OCI-LY1 (cell line): ENCODE data around the gene DUS2.
A peak's percentile ranks its signal among the peaks of the same experiment; 100 is the strongest.

Source experiments
- H2AFZ ChIP-seq: fragments of 200-600 bp; sonication (generic), shearing (Covaris generic); 2 replicates; pipeline ENCODE4 v1.6.0; 2014; ENCODE audit warnings: antibody characterized with exemption, mild to moderate bottlenecking, low read length
- H3F3A ChIP-seq: fragments of 200-600 bp; sonication (generic), shearing (Covaris generic); 2 replicates; pipeline ENCODE4 v1.6.0; 2014; ENCODE audit warnings: mild to moderate bottlenecking, antibody characterized with exemption, low read length, moderate library complexity; ENCODE audit not compliant: insufficient read depth
- H3K27ac ChIP-seq: fragments of 200-600 bp; sonication (generic); 2 replicates; pipeline ENCODE4 v1.5.1; 2014; ENCODE audit warnings: low read length, mixed run types, mild to moderate bottlenecking, low read depth; ENCODE audit not compliant: poor library complexity, severe bottlenecking
- H3K27me3 ChIP-seq: fragments of 200-600 bp; sonication (generic); 2 replicates; pipeline ENCODE4 v1.6.0; 2014; ENCODE audit warnings: antibody characterized with exemption, mild to moderate bottlenecking, low read length, moderate library complexity; ENCODE audit not compliant: insufficient read depth
- H3K36me3 ChIP-seq: fragments of 200-600 bp; sonication (generic); 2 replicates; pipeline ENCODE4 v1.6.1; 2014; ENCODE audit warnings: mild to moderate bottlenecking, antibody characterized with exemption, low read length, moderate library complexity, mixed read lengths; ENCODE audit not compliant: insufficient read depth
- H3K4me1 ChIP-seq: fragments of 200-600 bp; sonication (generic); 2 replicates; pipeline ENCODE4 v1.5.1; 2014; ENCODE audit warnings: mild to moderate bottlenecking, low read length, moderate library complexity; ENCODE audit not compliant: insufficient read depth, severe bottlenecking
- H3K4me2 ChIP-seq: fragments of 200-600 bp; sonication (generic), shearing (Covaris generic); 2 replicates; pipeline ENCODE4 v1.6.1; 2014; ENCODE audit warnings: low read length
- H3K4me3 ChIP-seq: fragments of 200-600 bp; sonication (generic); 2 replicates; pipeline ENCODE4 v1.5.1; 2014; ENCODE audit warnings: low read length, low read depth, mild to moderate bottlenecking, mixed read lengths; ENCODE audit not compliant: poor library complexity, severe bottlenecking
- H3K79me2 ChIP-seq: fragments of 200-600 bp; shearing (Covaris generic); 2 replicates; pipeline ENCODE4 v1.6.1; 2016; ENCODE audit warnings: mixed run types, low read length, mixed read lengths; ENCODE audit not compliant: insufficient read depth
- H3K9ac ChIP-seq: fragments of 200-600 bp; sonication (generic), shearing (Covaris generic); 2 replicates; pipeline ENCODE4 v1.6.1; 2014; ENCODE audit warnings: mild to moderate bottlenecking, low read length, mixed read lengths
- H3K9me2 ChIP-seq: fragments of 200-600 bp; sonication (generic), shearing (Covaris generic); 2 replicates; pipeline ENCODE4 v1.6.1; 2014; ENCODE audit warnings: low read depth, mild to moderate bottlenecking, low read length, mixed read lengths
- H3K9me3 ChIP-seq: fragments of 200-600 bp; shearing (Covaris generic); 2 replicates; pipeline ENCODE4 v1.6.1; 2014; ENCODE audit warnings: low read length, mixed read lengths
- H4K20me1 ChIP-seq: fragments of 200-600 bp; sonication (generic), shearing (Covaris generic); 2 replicates; pipeline ENCODE4 v1.6.0; 2016; ENCODE audit warnings: mild to moderate bottlenecking, low read length; ENCODE audit not compliant: insufficient read depth
- EZH2 ChIP-seq: fragments of 200-600 bp; sonication (generic), shearing (Covaris generic); IDR thresholded peaks from 2 replicates; pipeline ENCODE4 v1.8.0; 2017; ENCODE audit warnings: borderline replicate concordance, mixed run types, mild to moderate bottlenecking, antibody characterized with exemption, low read length, moderate library complexity, mixed read lengths
- TF ChIP-seq, protein P1 (sequence below): fragments of 200-600 bp; sonication (generic), shearing (Covaris generic); IDR thresholded peaks from 2 replicates; pipeline ENCODE4 v1.5.1; 2017; ENCODE audit warnings: mild to moderate bottlenecking, antibody characterized with exemption, low read length, moderate library complexity, mixed read lengths

Gene DUS2

GRCh38 chr16:68070249-68070730 lies 47.2 kb downstream of the DUS2 start:
- H3K36me3 ChIP-seq = peaks cover 59% of the 10 kb centered on the region

DNA sequence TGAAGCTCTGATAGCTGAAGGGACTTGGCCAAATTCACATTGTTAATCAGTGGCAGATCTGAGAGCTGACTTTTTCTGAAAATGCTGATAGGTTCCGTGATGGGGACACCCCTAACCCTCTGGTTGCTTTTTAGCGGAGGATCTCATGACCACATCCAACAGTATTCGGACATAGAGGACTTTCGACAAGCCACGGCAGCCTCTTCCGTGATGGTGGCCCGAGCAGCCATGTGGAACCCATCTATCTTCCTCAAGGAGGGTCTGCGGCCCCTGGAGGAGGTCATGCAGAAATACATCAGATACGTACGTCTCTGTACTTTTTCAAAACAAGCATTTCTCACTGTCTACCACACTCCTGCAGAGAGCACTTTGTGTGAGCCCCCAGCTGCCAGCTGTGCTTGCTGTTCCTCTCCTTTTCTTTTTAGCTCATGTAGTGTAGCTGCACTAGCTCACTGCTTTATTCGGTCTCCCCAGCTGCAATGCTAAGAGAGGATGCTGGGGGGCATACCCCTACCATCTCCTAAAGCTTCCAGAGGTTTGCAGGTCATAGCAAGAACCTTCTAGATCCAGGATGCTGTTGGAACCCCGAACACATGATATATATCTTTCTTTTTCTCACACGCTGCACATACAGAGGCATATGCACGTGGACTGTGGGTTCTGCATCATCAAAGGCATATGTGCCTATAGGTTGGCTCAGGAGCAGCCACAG lies 47.9 kb downstream of the DUS2 start:
- no peak overlapping the region for H3K4me3 ChIP-seq
- no peaks in the 10 kb centered on the region for H3K9me2 ChIP-seq
- H4K20me1 ChIP-seq = no peaks in the 10 kb centered on the region
- peak overlapping the region; percentile 64 for H3K27ac ChIP-seq
- H3K9me3 ChIP-seq = no peaks in the 10 kb centered on the region
- peaks cover 62% of the 10 kb centered on the region for H3K36me3 ChIP-seq
- no peak for TF ChIP-seq EZH2
- TF ChIP-seq, protein P1, sequence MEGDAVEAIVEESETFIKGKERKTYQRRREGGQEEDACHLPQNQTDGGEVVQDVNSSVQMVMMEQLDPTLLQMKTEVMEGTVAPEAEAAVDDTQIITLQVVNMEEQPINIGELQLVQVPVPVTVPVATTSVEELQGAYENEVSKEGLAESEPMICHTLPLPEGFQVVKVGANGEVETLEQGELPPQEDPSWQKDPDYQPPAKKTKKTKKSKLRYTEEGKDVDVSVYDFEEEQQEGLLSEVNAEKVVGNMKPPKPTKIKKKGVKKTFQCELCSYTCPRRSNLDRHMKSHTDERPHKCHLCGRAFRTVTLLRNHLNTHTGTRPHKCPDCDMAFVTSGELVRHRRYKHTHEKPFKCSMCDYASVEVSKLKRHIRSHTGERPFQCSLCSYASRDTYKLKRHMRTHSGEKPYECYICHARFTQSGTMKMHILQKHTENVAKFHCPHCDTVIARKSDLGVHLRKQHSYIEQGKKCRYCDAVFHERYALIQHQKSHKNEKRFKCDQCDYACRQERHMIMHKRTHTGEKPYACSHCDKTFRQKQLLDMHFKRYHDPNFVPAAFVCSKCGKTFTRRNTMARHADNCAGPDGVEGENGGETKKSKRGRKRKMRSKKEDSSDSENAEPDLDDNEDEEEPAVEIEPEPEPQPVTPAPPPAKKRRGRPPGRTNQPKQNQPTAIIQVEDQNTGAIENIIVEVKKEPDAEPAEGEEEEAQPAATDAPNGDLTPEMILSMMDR = peak; percentile 22; the same call in 1 of the 2 replicates
- H2AFZ ChIP-seq = no peak overlapping the region
- no peaks in the 10 kb centered on the region for H3K79me2 ChIP-seq
- H3K4me1 ChIP-seq = peaks cover 37% of the 10 kb centered on the region
- H3K4me2 ChIP-seq = peak overlapping the region; percentile 44; the same call in 1 of the 2 replicates
- no peaks in the 10 kb centered on the region for H3F3A ChIP-seq
- no peaks in the 10 kb centered on the region for H3K27me3 ChIP-seq
- H3K9ac ChIP-seq = no peak overlapping the region

More at GRCh38 chr16:68070249-68070730, 47.2 kb downstream of the DUS2 start:
- Histone ChIP-seq H3K4me2 (peak overlapping the region; percentile 44; the same call in 1 of the 2 replicates), H4K20me1 (no peaks in the 10 kb centered on the region), H3K27ac (peak overlapping the region; percentile 64), H3K4me3 (no peak overlapping the region), H3F3A (no peaks in the 10 kb centered on the region), H3K4me1 (peaks cover 34% of the 10 kb centered on the region), H3K9me3 (no peaks in the 10 kb centered on the region), H2AFZ (no peak overlapping the region), H3K27me3 (no peaks in the 10 kb centered on the region), H3K9ac (no peak overlapping the region), H3K9me2 (no peaks in the 10 kb centered on the region), H3K79me2 (no peaks in the 10 kb centered on the region)
- TF ChIP-seq EZH2 = no peak
- TF ChIP-seq, protein P1 = no peak

GRCh38 chr16:68071518-68071901 lies 48.4 kb downstream of the DUS2 start:
- H3K4me1 ChIP-seq = peaks cover 37% of the 10 kb centered on the region
- H3K9me3 ChIP-seq = no peaks in the 10 kb centered on the region
- no peak overlapping the region for H3K9ac ChIP-seq
- H3K36me3 ChIP-seq = peaks cover 62% of the 10 kb centered on the region
- H3F3A ChIP-seq = no peaks in the 10 kb centered on the region
- H3K4me3 ChIP-seq = no peak overlapping the region
- no peaks in the 10 kb centered on the region for H3K9me2 ChIP-seq
- no peaks in the 10 kb centered on the region for H3K27me3 ChIP-seq
- H3K27ac ChIP-seq = peak overlapping the region; percentile 64
- no peaks in the 10 kb centered on the region for H3K79me2 ChIP-seq
- no peak overlapping the region for H2AFZ ChIP-seq
- TF ChIP-seq EZH2 = no peak
- TF ChIP-seq, protein P1 = no peak
- 0 out of 2 replicates have a peak overlapping the region, but pooled peaks have one; percentile 44 for H3K4me2 ChIP-seq
- no peaks in the 10 kb centered on the region for H4K20me1 ChIP-seq
